Fibroblast of skin of back (primary cell): ENCODE results near the gene UNK. TPM values are rescaled to one million over a fixed set of nuclear protein-coding genes. Genes with fewer than 3 reads are reported as not detected.

Experiments
- DNase-seq: peaks from one replicate; pipeline ENCODE4 v3.0.0-alpha.2; 2013
- polyA plus RNA-seq, 2 experiments: library from polyadenylated mRNA; unstranded; fragments of 120-200 nt; gene quantifications; one replicate each; pipeline ENCODE4 v1.2.1, GENCODE V29; 2013; ENCODE audit not compliant: insufficient read length in 2 of 2

Gene UNK
- 19.7 TPM for polyA plus RNA-seq (2013, experiment 1 of 2; ENCODE audit: insufficient read length)
- 14.9 TPM for polyA plus RNA-seq (2013, experiment 2 of 2; ENCODE audit: insufficient read length)

GRCh38 chr17:75784473-75785015 is at the start of gene UNK:
Gene UNK, plus strand, starts transcription at chr17:75784806. Its CDS starts 75 bp downstream, at chr17:75784881.
- DNase-seq, result peak; percentile 99

- no peak for DNase-seq
Measured at GRCh38 chr17:75736173-75736835, 48.3 kb upstream of the UNK start.

- DNase-seq, result no peak
Measured at GRCh38 chr17:75737133-75737962, 47.3 kb upstream of the UNK start.

- peak; percentile 53 for DNase-seq
Measured at GRCh38 chr17:75738218-75738802, 46.3 kb upstream of the UNK start.

GRCh38 chr17:75739174-75739573 is 45.4 kb upstream of the UNK start:
- no peak for DNase-seq

GRCh38 chr17:75739801-75740200 is 44.8 kb upstream of the UNK start:
- DNase-seq, result no peak

GRCh38 chr17:75740215-75740614 is 44.4 kb upstream of the UNK start:
- no peak for DNase-seq

GRCh38 chr17:75740631-75741077 is 44.0 kb upstream of the UNK start:
- no peak for DNase-seq

- DNase-seq, result no peak
Measured at GRCh38 chr17:75742337-75742736, 42.3 kb upstream of the UNK start.

- DNase-seq, result no peak
Measured at GRCh38 chr17:75743625-75744206, 40.9 kb upstream of the UNK start.

GRCh38 chr17:75748706-75749105 is 35.9 kb upstream of the UNK start:
- no peak for DNase-seq

- peak; percentile 64 for DNase-seq
Measured at GRCh38 chr17:75749545-75750389, 34.8 kb upstream of the UNK start.

GRCh38 chr17:75750661-75751423 is 33.8 kb upstream of the UNK start:
- no peak for DNase-seq

GRCh38 chr17:75751676-75752404 is 32.8 kb upstream of the UNK start:
- DNase-seq, result no peak

- DNase-seq, result no peak
Measured at GRCh38 chr17:75752405-75752709, 32.2 kb upstream of the UNK start.

- no peak for DNase-seq
Measured at GRCh38 chr17:75752802-75753513, 31.6 kb upstream of the UNK start.

GRCh38 chr17:75753514-75754377 is 30.9 kb upstream of the UNK start:
- peak; percentile 76 for DNase-seq

GRCh38 chr17:75754378-75755204 is 30.0 kb upstream of the UNK start:
- DNase-seq, result no peak
